Measurements from ENCODE around the gene RAB17.

DNA sequence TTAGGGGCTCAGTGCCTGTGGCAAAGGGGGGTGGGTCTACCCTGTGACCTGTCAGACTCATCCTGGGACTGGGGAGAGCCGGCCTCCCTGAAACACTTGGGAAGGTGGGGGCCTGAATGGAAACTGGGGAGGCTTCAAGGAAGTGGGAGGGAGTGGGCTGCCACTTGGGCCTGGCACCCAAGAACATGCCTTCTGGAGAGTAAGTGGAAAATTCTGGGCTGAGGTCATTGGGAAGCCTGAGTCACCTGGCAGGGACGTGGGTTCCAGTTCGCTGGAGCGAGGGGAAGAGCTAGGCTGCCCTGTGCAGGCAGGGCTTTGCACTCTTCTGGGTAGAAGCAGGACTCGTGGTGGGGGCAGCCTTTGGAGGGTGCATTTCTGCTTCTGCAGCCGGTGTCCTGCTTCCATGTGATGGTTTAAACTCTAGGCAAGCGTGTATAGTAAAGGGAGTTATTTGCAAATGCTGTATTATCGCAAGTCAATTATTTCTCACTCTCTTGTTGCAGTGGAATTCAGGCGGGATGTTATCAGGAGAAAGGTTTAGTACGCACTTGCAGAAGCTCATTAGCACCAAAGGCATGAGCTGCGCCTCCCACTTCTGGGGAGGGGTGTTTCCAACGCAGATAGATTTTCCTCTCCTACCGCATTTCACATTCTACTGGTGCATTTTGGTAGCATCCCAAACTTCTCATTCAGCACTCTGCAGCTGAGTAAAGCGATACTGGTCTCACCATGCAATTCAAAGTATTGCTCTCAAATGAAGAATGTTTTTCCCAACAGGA lies 40.7 kb upstream of the RAB17 start:
- TF ChIP-seq, protein P1, sequence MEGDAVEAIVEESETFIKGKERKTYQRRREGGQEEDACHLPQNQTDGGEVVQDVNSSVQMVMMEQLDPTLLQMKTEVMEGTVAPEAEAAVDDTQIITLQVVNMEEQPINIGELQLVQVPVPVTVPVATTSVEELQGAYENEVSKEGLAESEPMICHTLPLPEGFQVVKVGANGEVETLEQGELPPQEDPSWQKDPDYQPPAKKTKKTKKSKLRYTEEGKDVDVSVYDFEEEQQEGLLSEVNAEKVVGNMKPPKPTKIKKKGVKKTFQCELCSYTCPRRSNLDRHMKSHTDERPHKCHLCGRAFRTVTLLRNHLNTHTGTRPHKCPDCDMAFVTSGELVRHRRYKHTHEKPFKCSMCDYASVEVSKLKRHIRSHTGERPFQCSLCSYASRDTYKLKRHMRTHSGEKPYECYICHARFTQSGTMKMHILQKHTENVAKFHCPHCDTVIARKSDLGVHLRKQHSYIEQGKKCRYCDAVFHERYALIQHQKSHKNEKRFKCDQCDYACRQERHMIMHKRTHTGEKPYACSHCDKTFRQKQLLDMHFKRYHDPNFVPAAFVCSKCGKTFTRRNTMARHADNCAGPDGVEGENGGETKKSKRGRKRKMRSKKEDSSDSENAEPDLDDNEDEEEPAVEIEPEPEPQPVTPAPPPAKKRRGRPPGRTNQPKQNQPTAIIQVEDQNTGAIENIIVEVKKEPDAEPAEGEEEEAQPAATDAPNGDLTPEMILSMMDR (IDR thresholded peaks at IDR 0.05): no peak
- TF ChIP-seq POLR2A (IDR thresholded peaks at IDR 0.05): no peak

Data from uterus (tissue), 2 donors.